Measurements from ENCODE around the gene NSF.

NSF gene

GRCh38 chr17:46770439-46770817 lies 180.0 kb downstream of the NSF start:
- H3K4me3 ChIP-seq (replicated peaks; ENCODE audit: low read depth, low read length) = no peak overlapping the region; the same call in 1 of the 2 replicates
- TF ChIP-seq, protein P1, sequence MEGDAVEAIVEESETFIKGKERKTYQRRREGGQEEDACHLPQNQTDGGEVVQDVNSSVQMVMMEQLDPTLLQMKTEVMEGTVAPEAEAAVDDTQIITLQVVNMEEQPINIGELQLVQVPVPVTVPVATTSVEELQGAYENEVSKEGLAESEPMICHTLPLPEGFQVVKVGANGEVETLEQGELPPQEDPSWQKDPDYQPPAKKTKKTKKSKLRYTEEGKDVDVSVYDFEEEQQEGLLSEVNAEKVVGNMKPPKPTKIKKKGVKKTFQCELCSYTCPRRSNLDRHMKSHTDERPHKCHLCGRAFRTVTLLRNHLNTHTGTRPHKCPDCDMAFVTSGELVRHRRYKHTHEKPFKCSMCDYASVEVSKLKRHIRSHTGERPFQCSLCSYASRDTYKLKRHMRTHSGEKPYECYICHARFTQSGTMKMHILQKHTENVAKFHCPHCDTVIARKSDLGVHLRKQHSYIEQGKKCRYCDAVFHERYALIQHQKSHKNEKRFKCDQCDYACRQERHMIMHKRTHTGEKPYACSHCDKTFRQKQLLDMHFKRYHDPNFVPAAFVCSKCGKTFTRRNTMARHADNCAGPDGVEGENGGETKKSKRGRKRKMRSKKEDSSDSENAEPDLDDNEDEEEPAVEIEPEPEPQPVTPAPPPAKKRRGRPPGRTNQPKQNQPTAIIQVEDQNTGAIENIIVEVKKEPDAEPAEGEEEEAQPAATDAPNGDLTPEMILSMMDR (IDR thresholded peaks at IDR 0.05; ENCODE audit: low read depth, low read length, missing control alignments) = no peak
- DNase-seq (ENCODE audit: extremely low read depth, low read depth) = no peak

DNA sequence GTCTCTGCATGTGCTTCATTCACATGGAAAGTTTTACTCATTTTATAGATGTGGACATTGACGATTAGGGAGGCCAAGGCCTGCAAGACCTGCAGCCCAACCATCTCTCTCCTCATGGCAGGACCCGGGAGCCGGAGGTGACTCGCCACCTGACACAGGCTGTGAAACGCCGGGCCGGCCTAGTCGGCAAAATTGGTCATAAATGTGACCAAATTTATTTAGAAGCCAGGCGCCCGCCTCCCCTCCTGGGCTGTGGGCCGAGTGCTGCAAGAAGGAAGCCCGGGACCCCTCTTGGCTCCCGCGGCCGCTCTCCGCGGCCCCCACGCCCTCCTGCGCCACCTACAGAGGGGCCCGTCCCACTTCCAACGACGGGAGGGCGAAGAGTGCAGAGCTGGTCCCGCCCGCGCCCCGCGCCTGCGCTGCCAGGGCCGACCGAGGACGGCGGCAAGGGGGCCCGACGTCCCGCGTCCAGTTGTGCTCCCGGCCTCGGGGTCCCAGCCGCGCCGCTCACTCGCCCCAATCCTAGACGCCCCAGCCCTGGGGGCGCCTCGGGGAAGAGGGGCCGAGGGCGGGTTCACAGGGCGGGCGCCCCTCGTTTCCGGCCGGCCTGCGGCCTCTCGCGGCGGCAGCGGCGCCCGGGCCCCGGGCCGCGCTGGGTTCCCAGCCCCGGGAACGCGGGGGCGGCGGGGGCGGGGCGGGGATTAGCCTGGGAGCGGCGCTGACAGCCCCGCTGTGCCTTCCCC lies 180.5 kb downstream of the NSF start:
- TF ChIP-seq, protein P1 (IDR thresholded peaks at IDR 0.05; ENCODE audit: low read depth, low read length, missing control alignments) = no peak

GRCh38 chr17:46771561-46772474 lies 181.3 kb downstream of the NSF start:
- TF ChIP-seq, protein P1 (IDR thresholded peaks at IDR 0.05; ENCODE audit: low read depth, low read length, missing control alignments) = no peak
- DNase-seq (ENCODE audit: extremely low read depth, low read depth) = no peak
- peak overlapping the region; percentile 39 for H3K4me3 ChIP-seq (replicated peaks; ENCODE audit: low read depth, low read length)

More for the DNA sequence above, 180.5 kb downstream of the NSF start:
- DNase-seq (ENCODE audit: extremely low read depth, low read depth) = no peak
- peak overlapping the region; percentile 39 for H3K4me3 ChIP-seq (replicated peaks; ENCODE audit: low read depth, low read length)

- H3K4me3 ChIP-seq (replicated peaks; ENCODE audit: low read depth, low read length) = peak overlapping the region; percentile 29
- TF ChIP-seq, protein P1 (IDR thresholded peaks at IDR 0.05; ENCODE audit: low read depth, low read length, missing control alignments) = no peak
- no peak for DNase-seq (ENCODE audit: extremely low read depth, low read depth)
These were observed 182.2 kb downstream of the NSF start for GRCh38 chr17:46772475-46773220.

DNA sequence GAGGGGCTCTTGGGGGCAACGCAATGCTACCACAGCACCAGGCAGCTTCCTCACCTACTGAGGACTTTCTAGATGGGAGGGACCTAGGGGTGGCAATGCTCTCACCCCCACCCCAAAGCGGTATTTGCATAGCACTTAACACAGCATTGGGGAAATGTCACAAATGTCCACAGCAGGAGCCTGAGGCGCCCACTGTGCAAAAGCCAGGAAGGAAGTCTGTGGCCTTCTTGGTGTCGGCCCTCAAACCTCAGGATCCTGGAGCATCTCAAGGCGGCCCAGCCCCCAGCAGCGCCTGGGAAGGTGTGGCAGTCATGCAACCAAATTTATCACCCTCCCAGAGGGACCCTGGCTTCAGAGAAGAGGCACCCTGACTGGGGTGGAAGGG lies 182.7 kb downstream of the NSF start:
- TF ChIP-seq, protein P1 (IDR thresholded peaks at IDR 0.05; ENCODE audit: low read depth, low read length, missing control alignments) = no peak
- DNase-seq (ENCODE audit: extremely low read depth, low read depth) = no peak
- H3K4me3 ChIP-seq (replicated peaks; ENCODE audit: low read depth, low read length) = no peak overlapping the region

DNA sequence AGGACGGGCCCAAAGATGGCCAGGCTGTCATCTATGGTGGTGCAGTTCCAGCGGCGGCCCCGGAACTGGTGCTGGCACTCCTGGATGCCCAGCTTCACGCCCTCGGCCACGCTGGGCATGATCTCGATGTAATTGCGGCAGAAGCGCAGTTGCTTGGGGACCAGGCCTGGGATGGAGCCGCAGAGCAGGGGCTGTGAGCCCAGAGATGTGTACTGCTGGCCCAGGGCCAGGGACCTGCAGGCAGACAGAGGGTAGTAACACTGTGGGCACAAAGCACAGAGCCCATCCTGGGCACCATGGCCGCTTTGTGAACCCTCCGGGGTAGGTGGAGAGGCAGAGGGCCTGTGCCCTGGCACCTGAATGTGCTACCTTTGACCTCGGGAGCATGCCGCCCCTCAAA lies 183.2 kb downstream of the NSF start:
- TF ChIP-seq, protein P1 (IDR thresholded peaks at IDR 0.05; ENCODE audit: low read depth, low read length, missing control alignments) = no peak
- no peak for DNase-seq (ENCODE audit: extremely low read depth, low read depth)
- H3K4me3 ChIP-seq (replicated peaks; ENCODE audit: low read depth, low read length) = no peak overlapping the region
